HG02943 (cell line): ENCODE results near the gene ATG7.
"Not testable (repeated sequence)": the region's sequence is repeated elsewhere in the genome, so short reads cannot be mapped to it uniquely, and the experiment has no call there.

ENCODE experiments used
- ATAC-seq: cut with Tn5 transposase; IDR thresholded peaks from one replicate; pipeline ENCODE4 v1.9.1; 2021; ENCODE audit warnings: mild to moderate bottlenecking, low read depth, moderate library complexity; ENCODE audit not compliant: unreplicated experiment

Gene ATG7

DNA sequence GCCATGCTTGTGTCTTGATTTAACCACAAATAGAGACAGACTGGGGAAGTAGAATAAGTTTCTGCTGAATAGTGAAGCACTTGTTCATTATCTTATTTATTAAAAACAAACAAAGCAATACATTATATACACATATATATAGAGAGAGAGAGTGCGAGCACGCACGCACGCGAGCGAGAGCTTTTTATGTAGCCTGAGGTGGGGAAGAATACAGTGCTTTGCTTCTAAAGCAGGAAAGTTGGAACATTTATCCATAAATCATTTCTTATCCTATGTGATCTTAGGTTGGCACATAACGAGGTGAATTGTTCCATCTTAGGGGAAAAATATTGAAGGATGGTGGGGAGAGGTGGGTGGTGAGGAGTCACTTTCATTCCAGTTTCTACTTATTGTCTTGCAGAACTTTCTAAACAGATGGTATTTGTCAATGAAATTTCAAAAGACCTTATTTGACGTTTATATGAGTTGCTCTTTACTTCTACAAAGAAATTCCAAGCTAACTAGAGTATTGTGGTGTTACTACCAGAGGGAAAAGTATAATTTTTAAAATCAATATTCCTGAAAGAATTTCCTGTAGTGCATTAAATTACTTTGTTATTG is 110.0 kb downstream of the ATG7 start:
- no peak for ATAC-seq

DNA sequence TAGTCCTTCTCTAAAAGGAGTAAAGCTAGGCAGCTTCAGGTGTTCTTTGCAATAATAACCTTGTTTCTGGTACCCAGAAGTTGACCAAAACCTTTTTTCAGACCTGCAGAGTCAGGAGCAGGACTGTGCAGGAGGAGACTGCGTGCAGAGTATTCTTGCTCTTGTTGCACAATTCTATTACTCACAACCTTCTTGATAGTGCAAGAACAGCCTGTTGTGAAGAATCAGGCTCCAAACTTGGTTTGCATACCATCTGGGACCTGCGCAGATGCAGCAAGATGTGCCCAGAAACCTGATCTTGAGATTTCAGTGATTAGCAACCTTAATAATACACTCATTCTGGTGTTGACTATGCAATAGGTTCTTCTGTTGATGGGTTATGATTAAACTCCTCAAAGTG is 111.9 kb downstream of the ATG7 start:
- no peak for ATAC-seq

GRCh38 chr3:11385326-11385725 is 113.1 kb downstream of the ATG7 start:
- ATAC-seq = no peak

DNA sequence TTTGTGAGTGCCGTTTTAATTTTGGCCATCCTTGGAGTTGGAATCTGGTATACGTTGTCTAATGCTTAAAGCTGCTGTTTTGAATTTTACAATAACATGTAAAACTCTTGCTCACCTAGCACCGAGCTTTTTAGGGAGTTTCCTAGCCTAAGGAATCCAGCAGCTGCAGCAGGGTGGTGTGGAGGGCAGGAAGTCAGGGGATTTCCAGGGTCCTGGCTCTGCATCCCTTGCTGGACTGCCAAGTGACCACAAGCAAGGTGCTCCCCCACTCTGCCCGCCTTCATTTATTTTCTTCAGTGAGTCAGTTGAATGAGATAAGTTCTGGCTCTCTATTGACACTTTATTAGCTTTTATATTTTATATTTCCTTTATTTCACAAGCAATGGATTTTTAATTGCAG is 113.7 kb downstream of the ATG7 start:
- ATAC-seq = no peak

- no peak for ATAC-seq
These were observed 114.4 kb downstream of the ATG7 start for GRCh38 chr3:11386465-11387113.

DNA sequence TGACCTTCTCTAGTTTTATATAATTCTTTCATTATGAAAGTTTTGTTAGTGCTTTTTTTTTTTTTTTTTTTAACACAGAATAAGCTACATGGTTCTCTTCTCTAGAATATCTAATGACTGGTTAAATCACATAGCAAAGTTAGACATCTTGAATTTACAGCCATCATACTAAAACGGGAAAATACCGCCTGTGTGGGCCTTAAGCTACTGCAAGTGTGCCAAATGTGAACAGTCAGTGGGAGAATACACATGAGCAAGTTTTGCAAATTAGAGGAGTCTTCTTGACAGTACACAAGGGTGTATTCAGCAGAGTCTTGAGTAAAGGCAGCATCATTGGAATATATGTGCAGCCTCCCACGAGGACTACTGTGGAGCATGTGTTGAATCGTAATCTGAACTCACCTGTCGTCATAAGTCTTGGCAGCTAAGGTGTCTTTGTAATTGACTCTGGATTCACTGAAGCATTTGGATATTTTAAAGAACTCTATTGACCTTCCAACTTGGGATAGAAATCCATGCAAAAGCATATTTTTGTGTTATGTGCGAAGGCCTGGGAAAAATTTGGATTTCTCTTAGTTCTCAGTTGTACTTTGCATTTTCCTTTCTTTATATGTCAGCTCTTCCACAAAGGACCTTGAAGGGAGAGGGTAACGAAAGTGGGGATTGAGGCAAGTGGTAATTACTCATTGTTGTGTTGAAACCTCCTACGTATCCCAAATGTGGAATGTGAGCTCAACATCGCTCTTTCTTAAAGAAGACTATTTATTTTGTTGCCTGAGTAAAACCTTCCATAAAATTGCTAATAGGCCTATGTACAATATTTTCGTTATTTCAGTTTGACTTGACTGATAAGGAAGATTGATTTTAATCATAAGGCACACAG is 117.4 kb downstream of the ATG7 start:
- ATAC-seq = no peak

- no peak for ATAC-seq
These were observed 118.4 kb downstream of the ATG7 start for GRCh38 chr3:11390411-11391131.

- no peak for ATAC-seq
These were observed 119.1 kb downstream of the ATG7 start for GRCh38 chr3:11391174-11391879.

DNA sequence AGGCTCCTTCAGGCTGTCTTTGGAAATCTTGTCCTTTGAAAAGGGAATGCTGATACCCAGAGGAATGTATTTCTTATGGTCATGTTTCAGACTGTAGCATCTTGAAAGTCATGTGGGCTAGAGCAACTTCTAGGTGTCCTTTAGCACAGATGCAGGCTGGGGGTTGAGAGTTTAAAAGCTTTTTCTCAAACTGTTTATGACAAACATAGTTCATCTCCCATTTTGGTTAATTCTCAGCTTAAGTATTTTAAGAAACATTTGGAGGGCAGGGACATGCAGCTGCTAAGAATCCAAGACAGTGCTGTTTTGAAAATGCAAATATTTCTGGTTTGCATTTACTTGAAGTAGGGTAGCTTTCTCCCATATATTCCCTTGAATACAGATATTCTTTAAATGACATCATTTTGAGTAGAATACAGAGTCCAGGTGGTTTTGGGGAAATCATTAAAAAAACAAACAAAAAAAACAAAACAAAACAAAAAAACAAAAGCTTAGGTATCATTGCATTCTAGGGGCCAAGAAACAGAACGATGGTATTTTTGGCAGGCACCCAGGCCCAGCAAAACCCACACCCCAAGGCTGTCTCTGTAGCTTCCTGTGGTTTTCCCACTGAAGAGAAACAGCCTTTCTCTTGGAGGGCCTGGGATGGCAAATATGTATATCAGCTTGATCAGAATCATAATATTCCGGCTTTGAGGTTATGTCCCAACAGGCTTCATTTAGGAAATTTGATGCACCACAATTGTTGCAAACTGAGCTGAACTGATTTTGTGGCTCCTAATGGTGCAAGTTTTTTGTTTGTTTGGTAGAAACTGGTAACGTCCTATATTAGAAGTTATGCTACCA is 120.0 kb downstream of the ATG7 start:
- no peak for ATAC-seq

- ATAC-seq = no peak
These were observed 120.6 kb downstream of the ATG7 start for GRCh38 chr3:11392860-11393114.

- ATAC-seq = no peak
These were observed 121.2 kb downstream of the ATG7 start for GRCh38 chr3:11393401-11393800.

GRCh38 chr3:11394392-11394791 is 122.2 kb downstream of the ATG7 start:
- ATAC-seq = no peak

DNA sequence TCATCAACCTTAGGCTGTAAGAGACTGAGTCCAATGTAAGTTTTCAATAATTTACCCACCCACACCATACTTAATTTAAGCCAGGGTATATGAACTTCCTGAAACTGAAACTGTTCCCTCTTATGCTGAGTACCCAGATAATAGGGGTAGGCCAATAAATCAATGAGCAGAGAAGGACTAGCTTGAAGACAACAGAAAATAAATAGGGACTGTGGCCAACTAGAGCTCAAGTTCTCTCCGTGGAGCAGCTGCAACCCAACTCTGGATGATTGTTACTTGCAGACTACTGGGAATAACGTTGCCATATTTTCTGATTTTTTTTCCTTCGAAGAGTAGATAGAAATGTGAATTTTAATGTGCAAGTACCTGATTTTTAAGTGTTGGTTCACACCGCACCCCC is 128.0 kb downstream of the ATG7 start:
- no peak for ATAC-seq

GRCh38 chr3:11401434-11401833 is 129.2 kb downstream of the ATG7 start:
- ATAC-seq = no peak

- ATAC-seq = no peak
These were observed 133.1 kb downstream of the ATG7 start for GRCh38 chr3:11405323-11405722.

DNA sequence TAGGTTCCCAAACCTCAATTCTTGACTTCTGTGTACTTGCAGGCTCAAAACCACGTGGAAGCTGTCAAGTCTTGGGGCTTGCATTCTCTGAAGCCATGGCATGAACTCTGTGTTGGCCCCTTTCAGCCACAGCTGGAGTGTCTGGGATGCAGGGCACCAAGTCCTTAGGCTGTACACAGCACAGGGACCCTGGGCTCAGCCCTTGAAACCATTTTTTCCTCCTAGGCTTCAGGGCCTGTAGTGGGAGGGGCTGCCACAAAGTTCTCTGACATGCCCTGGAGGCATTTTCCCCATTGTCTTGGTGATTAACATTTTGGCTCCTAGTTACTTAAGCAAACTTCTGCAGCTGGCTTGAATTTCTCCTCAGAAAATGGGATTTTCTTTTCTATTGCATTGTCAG is 135.4 kb downstream of the ATG7 start:
- no peak for ATAC-seq

- not testable (repeated sequence) for ATAC-seq
These were observed 136.2 kb downstream of the ATG7 start for GRCh38 chr3:11408324-11408859.

GRCh38 chr3:11410564-11410963 is 138.4 kb downstream of the ATG7 start:
- ATAC-seq = no peak

DNA sequence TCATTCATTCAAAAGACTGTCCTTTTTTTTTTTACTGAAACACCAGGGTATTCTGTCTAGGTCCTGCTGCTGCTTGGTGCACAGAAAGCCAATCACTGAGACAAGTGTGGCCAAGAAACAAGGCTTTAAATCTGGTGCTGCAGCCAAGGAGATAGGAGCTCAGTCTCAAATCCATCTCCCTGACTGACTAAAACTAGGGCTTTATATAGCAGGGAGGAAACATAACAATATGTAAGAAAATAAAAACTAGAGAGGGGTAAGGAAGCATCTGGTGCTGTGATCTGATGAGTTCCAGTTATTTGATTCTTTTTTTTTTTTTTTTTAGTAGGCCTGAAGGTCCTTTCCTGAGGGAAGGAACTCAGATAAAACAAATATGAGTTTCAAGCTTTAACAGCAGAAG is 139.8 kb downstream of the ATG7 start:
- ATAC-seq = no peak
